Activated naive CD4-positive, alpha-beta T cell treated with Interleukin-2 at 50 U/mL for 16 hours (primary cell): ENCODE measurements around the gene GPN2.
"Not testable (repeated sequence)": the region's sequence is repeated elsewhere in the genome, so short reads cannot be mapped to it uniquely, and the experiment has no call there.

Experiments used
- DNase-seq: peaks from one replicate; pipeline ENCODE4 v3.0.0-alpha.2; 2020

GPN2 gene

GRCh38 chr1:26856604-26857469 is 33.2 kb downstream of the GPN2 start:
- DNase-seq: no peak

GRCh38 chr1:26856181-26856580 is 33.9 kb downstream of the GPN2 start:
- no peak for DNase-seq

GRCh38 chr1:26855636-26856035 is 34.4 kb downstream of the GPN2 start:
- DNase-seq: no peak

GRCh38 chr1:26854906-26855305 is 35.2 kb downstream of the GPN2 start:
- DNase-seq: no peak

GRCh38 chr1:26853600-26853999 is 36.5 kb downstream of the GPN2 start:
- DNase-seq: no peak

- peak; percentile 80 for DNase-seq
Observed at GRCh38 chr1:26853156-26853555, 36.9 kb downstream of the GPN2 start.

- no peak for DNase-seq
Observed at GRCh38 chr1:26852701-26853100, 37.4 kb downstream of the GPN2 start.

GRCh38 chr1:26851106-26851684 is 38.9 kb downstream of the GPN2 start:
- DNase-seq: no peak

- DNase-seq: no peak
Observed at GRCh38 chr1:26848941-26849774, 40.9 kb downstream of the GPN2 start.

- DNase-seq: no peak
Observed at GRCh38 chr1:26848499-26848898, 41.6 kb downstream of the GPN2 start.

GRCh38 chr1:26847826-26848225 is 42.3 kb downstream of the GPN2 start:
- DNase-seq: not testable (repeated sequence)

- no peak for DNase-seq
Observed at GRCh38 chr1:26844424-26845196, 45.5 kb downstream of the GPN2 start.

- DNase-seq: no peak
Observed at GRCh38 chr1:26839779-26840178, 50.3 kb downstream of the GPN2 start.

- DNase-seq: no peak
Observed at GRCh38 chr1:26839339-26839722, 50.8 kb downstream of the GPN2 start.

- peak; percentile 79 for DNase-seq
Observed at GRCh38 chr1:26838474-26839338, 51.4 kb downstream of the GPN2 start.

GRCh38 chr1:26837665-26838064 is 52.4 kb downstream of the GPN2 start:
- DNase-seq: not testable (repeated sequence)

GRCh38 chr1:26833432-26834405 is 56.4 kb downstream of the GPN2 start:
- DNase-seq: peak; percentile 85

GRCh38 chr1:26832249-26832960 is 57.7 kb downstream of the GPN2 start:
- no peak for DNase-seq

- DNase-seq: no peak
Observed at GRCh38 chr1:26831546-26832248, 58.4 kb downstream of the GPN2 start.
